Right forelimb (tissue), 1 donor: ENCODE results near the gene CAPN5.

ENCODE experiments used
- DNase-seq: peaks from one replicate; pipeline ENCODE4 v3.0.0-alpha.2; 2018

Gene CAPN5

DNA sequence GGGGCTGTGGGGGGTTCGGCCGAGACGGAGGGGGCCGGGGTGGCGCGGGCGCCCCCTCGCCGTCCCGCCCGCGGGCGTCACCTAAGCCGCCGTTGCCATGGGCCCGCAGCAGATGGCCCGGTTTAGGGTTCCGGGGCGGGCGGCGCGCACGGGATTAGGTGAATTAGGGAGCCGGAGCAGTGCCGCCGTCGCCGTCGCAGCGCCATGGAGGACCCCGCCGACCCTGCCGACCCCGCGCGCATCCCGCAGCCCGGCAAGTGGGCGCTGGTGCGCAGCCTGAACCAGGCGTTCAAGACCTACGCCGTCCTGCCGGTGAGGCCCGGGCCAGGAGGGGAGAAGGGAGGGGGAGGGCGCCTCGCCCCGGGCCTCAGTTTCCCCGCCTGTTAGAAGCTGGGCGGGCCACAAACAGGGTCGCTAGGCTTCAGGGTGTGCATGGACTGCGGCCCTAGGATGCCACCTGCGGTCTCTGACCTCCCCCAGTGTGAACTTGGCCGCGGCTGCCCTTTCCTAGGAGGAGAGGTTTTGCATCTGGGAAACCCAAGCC, 71.4 kb downstream of the CAPN5 start:
- DNase-seq: no peak

DNA sequence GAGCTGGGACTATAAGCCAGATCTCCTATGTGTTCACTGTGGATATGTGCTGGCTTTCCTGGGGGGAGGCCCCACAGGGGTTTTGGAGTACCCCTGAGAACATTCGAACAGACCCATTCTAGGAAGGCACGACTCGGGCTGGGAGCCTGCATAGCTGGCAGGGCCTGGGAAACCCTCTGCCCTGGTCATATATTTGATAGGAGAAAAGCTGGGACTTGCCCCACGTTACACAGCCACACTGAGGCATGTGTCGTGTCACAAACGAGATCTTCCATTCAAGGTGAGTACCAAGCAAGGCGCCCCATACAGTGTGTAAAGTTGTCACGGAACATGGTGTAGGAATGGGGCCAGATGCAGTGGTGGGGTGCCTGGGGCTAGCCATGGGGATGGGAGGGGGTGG, 72.4 kb downstream of the CAPN5 start:
- DNase-seq: no peak

DNA sequence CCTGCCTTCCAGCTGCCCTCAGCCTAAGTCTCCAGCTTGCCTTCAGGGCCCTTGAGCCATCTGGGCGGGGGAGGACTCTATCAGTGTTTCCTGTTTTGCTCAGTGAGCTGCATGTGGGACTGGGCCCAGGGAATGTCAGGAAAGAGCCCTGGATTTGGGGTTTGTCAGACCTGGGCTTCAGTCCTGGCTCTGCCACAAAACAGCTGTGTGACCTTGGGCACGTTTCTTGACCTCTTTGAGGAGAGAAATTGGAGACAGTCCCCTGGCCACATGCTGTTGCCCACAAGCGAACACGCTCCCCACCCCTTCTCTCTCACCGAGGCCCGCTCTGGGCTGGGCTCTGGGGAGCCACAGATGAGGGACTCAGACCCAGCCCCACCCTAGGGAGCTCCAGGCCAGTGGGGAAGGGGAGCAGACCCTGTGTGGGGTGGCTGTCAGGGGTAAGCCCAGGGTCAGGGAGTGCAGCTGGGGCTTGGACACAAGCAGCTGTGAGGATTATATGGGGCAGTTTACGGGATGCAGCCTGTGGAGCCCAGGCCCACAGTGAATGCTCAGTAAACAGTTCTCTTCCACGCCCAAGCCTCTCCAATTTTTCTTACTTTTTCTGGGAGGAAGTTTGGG, 73.6 kb downstream of the CAPN5 start:
- DNase-seq: no peak

DNA sequence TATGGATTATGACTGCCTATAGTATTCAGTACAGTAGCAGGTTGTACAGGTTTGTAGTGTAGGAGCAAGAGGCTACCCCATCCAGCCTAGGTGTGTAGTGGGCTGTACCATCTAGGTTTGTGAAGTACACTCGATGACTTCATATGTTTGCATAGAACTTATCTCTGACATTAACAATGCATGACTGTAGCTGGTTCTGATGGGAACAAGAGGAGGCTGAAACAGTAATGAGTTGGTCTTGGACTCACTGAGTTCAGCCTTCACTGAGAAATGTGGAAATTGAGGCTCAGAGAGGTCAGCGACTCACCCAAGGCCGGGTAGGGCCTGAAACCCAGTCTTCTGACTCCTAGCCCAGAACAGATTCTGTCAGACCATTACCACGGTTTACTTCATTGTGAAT, 74.3 kb downstream of the CAPN5 start:
- DNase-seq: no peak

DNA sequence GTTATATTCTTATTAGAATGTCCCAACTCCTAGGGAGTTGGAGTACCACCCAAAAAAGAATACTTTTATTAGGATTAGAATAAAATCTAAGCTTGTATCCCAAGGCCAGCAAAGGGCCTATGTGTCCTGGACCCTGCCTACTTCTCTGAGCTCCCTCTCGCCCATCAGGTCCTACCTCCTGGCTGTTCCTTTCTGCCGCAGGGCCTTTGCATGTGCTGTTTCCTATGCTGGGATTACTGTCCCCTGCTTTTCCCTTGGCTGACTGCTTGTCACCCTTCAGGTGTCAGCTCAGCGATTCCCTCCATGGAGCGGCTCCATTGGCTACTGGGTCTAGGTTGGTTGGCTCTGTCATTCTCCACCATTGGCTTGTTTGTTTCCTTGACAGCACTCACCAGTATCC, 74.7 kb downstream of the CAPN5 start:
- no peak for DNase-seq

DNA sequence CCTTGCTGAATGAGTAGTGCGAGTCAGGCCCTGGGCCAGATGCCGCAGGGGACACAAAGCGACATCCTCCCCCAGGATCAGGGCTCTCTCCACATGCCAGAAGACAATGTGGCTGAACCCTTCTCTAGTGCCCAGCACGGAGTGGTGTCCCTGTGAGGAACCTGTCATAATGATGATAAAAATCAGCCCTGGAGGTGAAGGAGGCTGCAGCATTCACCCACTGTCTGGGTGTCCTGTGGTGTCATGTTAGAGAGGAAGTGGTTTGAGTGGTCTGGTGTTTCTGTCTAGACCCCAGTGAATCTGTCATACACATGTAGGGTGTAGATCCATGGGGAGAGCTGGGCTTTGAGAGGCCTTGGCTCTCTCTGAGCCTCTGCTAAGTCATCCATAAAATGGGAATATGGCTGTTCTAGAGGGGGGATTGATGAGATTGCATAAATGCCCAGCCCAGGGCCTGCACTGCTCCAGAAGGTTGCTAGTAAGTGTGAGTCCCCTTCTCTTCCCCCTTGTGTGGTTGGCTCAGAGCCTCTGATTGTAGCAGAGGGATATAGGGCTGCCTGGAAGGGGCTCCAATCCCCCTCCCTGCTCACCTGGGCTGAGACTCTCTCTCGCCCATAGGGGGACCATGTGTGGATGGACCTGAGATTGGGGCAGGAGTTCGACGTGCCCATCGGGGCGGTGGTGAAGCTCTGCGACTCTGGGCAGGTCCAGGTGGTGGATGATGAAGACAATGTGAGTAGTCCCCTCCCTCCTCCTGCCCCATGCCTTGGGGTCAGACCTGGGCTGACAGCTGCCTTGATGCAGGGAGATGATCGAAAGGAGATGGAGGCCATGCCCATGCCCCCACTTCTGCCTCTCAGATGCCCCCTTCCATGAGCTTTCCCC, 75.6 kb downstream of the CAPN5 start:
- DNase-seq: no peak

DNA sequence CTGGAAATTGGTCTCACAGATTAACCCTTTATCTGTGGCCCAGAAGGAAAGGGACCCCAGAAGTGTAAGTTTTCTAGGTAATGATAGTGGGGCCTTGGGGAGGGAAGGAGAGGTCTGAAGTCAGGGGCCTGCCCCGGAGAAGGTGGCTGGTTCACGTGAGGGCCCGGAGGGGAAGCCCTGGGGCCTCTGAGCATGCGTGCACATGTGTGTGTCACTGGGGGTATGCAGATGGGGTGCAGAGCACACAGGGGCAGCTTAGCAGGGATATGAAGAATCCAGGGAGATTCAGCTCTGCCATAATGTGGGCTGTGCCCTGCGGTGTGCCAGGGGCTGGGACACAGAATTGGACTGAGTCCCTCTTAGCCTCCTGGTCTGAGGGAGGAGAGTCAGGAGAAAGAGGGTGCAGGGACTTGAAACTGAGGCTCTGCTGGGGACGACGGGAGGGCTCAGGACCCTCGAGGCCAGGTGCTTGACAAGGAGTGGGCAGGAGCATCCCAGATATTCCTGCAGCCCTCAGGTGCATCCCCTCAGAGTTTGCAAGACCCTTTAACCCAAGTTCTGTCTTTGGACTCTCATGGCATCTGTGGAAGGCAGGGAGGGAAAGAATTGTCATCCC, 76.7 kb downstream of the CAPN5 start:
- DNase-seq: no peak

DNA sequence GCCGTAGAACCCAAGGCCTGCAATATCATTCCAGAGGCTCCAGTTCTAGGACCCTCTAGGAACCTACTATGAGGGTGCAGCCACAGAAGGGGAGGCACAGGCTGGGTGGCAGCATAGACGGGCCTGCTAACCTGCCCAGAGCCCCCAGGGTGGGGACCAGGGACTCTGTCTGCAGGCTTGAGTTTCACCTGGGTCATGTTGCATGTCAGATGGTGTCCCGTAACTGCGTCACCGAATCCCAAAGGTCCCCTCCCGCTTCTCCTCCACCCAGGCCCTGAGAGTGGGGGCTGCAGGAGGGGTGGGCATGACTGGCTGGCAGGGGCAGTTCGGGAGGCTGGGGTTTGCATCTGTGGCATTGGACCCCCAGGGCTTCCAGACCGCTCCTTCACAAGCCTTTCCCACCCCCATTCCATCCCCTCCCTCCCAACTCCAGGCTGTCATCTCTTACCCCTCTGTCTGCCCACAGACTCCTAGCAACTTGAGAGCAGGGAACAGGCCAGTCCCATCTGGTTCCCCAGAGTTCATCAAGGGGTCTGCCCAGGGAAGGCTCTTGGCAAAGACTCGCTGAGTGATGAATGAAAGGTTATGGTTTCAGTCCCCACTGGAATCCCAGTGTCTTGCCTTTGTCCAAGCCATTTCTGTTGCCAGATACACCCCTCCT, 77.6 kb downstream of the CAPN5 start:
- no peak for DNase-seq

DNA sequence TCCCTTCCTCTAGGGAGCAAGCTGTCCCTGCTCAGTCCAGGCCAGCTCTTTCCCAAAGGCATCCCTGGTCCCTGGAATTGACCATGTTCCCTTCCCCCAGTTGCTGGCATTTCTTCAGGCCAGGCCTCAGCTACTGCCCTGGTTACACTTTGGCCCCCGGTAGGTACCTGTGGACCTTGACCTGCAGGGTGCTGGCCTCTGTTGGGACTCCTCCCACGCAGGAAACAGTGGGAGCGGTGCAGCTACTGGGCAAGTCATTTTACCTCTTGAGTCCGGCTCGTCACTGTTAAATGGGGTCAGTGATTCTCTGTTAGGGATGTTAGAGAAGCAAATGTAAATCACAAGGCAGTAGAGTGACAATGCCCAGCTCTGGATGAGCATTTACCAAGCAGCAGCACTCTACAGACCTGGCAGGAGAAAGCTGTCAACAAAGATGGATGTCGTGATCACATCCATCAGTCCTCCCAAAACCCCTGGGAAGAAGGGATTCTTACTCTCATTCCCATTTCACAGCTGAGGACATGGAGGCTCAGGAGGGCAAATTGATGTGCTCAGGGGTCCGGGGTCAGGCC, 78.2 kb downstream of the CAPN5 start:
- no peak for DNase-seq

DNA sequence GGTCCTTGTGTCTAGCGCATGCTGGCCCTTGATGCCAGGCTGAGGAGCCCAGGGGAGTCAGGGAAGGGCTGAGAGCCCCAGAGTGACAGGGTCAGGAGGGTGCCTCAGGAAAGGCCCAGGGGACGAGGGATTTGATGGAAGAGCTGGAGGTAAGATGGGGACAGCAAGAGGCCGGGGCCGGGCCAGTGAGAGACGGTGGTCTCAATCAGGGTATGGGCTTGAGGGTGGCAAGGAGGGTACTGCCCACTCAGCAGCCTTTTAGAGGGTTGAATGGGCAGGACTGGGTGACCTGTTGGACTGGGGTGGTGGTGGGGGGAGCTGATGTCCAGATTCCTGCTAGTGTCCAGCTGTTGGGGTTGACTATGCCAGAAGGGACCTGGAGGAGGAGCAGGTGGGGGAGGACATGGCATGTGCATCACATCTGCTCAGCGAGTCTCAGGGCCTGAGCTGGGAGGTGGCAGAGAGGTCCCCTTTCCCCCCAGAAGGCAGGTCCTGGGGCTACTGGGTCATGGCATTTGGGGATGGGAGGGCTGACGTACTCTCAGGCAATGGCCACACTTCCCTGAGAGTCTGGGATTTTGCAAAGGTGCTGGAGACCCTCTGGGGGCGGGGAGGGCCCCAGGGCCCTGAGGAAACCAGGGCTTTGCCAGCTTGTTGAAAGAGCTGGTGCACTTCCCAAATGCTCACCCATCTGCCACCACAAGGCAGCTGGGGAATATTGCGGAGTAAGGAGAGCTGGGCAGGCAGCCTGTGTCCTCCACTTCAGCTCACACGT, 79.7 kb downstream of the CAPN5 start:
- DNase-seq: no peak

DNA sequence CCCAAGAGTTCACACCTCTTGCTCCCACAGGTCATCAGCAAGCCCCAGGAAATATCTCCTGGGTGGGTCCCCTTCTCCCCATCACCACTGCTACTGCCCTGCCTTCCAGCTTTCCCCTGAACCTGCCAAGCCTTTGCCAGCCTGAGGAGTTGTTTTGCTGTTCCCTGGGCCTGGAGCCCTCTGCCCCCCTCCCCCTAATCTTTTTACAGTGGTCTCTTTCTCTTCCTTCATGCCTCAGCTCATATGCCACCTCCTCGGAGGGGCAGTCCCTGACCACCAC, 80.2 kb downstream of the CAPN5 start:
- DNase-seq: no peak

DNA sequence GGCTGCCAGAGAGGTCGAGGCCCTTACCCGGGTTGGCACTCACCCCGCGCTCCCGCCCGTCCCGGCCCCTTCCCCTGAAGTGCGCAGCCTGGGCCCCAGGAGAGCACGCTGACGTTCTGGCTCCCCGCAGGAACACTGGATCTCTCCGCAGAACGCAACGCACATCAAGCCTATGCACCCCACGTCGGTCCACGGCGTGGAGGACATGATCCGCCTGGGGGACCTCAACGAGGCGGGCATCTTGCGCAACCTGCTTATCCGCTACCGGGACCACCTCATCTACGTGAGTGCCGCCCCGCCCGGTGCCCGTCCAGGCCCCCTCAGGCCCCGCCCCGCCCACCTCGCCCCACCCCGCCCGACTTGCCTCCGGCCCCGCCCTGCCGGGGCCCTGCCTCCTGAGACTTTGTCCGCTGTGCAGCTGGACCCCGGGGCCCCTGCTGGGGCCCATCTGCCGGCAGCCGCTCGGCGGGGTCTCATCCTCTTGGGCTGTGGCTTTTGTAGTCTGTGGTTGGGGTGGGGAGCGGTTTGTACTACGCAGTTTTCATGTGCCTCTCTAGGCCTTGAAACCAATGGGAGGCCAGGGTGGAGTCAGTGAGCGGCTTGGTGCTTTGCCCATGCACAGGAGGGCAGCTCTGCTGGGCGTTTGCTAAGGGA, 81.0 kb downstream of the CAPN5 start:
- DNase-seq: no peak

DNA sequence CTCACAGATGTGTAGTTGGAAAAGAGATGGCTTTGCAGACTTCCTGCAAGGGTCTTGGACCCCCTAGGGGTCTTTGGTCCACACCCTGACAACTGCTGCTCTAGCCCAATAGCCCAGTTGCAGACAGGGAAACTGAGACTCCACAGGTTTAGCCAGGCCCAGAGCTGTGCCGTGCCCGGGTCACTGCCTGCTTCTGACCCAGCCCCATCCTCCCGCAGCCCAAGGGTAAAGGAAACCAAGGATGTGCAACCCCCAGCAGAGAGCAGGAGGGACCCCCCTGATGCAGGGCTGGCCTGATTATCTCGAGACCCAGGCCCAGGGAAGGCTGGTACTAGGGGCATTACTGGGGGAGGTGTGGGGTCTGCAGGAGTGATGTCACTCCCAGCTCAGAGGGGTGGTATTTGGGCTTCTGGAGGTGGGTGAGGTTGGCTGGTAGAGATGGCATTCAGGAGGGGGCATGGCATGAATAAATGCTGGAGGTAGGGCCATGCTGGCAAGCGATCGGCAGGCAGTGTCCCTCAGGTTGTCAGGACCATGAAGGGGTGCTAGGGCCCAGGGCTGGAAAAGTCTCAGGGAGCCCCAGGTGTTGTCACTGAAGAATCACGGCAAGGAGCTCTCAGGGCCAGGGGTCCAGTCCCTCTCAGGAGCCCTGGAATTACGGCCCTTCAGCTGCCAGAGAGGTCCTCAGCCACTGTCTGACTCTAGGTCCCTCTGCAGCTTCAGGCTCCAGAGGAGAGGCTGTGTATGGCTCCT, 82.4 kb downstream of the CAPN5 start:
- DNase-seq: no peak

DNA sequence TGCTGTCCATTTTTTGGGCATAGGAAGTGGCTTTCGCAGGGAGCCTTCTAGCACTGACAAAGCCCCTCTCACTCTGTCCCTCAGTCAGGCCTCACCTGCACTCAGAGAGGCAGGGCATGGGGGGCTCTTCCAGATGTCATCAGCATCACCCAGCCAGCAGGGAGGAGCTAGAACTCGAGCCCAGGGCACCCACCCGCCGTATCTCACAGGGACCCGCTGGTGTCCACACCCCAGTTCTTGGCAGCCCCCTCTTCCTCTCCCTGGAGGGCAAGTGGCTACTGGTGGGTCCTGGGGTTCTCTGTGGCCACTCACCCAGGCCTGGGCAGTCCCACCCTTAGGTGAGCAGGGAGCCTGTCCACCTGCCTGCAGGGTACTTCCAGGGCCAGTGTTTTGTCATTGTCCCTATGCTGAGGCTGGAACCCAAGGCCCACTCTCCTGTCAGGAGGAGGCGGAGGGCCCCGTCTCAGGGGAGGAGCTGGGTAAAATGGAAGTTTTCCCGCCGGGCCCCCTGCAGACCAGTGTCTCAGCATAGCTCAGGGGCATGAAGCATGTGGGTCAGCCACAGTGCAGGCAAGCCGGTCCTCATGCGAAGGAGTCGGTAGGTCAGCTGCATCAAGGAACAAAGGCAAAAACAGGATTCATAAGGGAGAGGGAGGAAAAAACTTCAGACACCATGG, 83.1 kb downstream of the CAPN5 start:
- no peak for DNase-seq

DNA sequence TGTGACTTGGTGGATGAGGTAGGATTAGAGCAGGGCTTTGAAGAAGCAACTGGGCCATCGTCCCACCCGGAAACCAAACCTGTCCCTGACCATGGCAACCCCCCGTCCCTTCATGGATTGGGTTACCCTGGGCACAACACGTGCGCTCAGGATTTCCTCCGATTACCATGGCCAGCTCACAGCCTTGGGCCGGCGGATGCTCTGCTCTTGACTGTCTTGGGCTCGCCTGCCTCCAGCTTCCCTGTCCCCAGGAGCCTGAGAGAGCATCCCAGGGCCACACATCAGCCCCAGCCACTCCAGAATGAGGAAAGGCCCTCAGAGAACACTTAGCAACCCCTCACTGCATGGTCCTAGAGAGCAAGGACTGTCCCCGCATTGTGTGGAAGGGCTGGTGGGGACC, 84.1 kb downstream of the CAPN5 start:
- no peak for DNase-seq

DNA sequence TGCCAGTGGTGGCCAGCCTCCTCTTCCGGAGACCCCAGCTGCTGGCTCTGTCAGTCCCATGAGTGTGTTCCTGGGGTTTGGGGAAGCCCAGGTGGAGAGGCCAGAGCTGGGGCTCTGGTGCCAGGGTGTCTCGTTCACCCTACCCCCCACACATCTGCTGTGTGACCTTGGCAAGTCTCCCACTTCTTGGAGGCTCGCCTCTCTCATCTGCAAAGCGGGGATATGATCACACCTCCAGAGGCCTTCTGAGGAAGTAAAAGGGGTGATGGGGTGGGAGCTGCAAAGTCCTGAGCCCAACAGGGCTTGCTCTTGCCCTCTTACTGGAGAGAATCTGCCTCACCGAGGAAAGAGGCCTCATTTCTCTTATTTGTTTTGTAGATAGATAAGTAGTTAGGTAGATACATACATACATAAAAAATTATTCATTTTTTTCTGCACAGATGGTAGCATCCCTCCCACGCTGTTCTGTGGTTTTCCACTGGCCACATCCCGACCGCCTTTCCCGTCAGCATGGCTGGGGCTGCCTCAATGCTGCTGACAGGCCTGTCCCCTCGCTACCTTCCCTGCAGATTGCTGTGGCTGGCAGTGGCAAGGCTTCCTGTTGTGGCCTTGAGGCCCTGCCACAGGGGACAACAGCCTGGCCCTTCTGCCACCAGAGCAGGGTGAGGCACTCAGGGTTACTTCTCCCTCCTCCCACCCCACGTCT, 85.2 kb downstream of the CAPN5 start:
- DNase-seq: no peak

DNA sequence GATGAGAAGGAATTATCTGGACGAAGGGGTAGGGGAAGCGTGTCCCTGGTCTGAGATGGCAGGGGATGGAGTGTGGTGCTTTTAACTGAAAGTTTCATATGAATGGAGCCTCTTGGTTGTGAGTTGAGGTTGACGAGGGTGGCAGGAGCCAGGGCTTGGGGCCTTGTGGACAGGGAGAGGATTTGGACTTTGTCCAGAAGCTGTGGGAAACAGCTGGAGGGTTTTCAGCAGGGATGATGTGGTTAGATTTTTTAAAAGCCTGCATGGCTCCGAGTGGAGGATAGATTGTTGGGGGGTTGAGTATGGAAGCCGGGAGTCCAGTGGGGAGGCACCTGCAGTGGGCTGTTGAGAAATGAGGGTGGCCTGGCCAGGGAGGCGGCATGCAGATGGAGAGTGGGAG, 86.1 kb downstream of the CAPN5 start:
- DNase-seq: no peak

DNA sequence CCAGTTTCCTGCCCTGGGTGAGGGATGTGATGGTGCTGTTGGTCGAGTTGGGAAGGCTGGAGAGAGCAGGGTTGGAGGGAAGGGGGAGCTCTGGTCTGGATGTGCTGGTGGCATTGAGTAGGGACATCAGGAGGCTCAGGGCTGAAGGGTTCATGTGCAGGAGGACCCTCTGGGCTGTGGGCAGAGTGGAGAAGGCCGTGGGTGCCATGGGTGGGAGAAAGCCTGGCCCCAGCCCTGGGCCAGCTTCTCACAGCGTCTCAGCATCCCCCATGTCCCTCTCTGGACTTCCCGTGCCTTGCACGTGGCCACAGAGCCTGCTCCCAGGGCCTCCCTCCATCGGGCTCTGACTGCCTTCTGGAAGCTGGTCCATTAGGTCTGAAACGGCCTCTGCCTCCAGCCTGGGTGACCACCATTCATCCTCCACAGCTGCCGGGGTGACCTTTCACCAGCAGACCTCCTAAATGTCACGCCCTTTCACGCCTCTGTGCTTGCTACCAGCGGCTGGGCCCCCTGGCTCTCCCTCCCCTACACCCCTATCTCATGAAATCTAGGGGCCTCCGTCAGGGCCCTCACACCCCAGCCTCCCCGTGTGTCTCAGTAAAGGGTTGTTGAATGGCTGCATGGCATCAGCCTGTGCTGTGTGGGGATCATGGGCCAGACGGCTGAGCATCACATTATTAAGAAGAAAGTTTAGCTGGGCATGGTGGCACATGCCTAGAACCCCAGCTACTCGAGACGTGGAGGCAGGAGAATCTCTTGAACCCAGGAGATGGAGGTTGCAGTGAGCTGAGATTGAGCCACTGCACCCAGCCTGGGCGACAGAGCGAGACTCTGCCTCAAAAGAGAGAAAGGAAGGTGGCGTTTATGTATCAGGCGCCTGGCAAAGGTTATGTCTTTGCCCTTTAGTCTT, 86.8 kb downstream of the CAPN5 start:
- no peak for DNase-seq
